Testis (tissue), 3 donors: ENCODE measurements around the gene FABP1. TPM values are rescaled to one million over a fixed set of nuclear protein-coding genes. Genes with fewer than 3 reads are reported as not detected.
A peak's percentile ranks its signal among the peaks of the same experiment; 100 is the strongest.

ENCODE experiments used
- DNase-seq: peaks from one replicate; pipeline ENCODE4 v3.0.0-alpha.2; 2019
- H3K27ac ChIP-seq, 2 donors: fragments of 200-600 bp; sonication (generic); one replicate each; pipeline ENCODE4 v1.5.1; 2019
- H3K27me3 ChIP-seq: fragments of 200-600 bp; sonication (generic); one replicate; pipeline ENCODE4 v1.5.1; 2019
- H3K36me3 ChIP-seq: fragments of 200-600 bp; sonication (generic); one replicate; pipeline ENCODE4 v1.5.1; 2017; ENCODE audit warnings: low read depth; ENCODE audit errors: missing control alignments
- H3K4me1 ChIP-seq: fragments of 200-600 bp; sonication (generic); one replicate; pipeline ENCODE4 v1.5.1; 2019
- H3K4me3 ChIP-seq, 2 donors: fragments of 200-600 bp; sonication (generic); one replicate each; pipeline ENCODE4 v1.5.1; 2017 to 2019
- H3K9me3 ChIP-seq: fragments of 200-600 bp; sonication (generic); one replicate; pipeline ENCODE4 v1.5.1; 2017
- CTCF ChIP-seq, 3 experiments: fragments of 450-650 bp in 2 of 3; fragments of 200-600 bp in 1 of 3; sonication (generic) in 1 of 3; IDR thresholded peaks; one replicate each; pipeline ENCODE4 v1.5.1; 2016 to 2019; ENCODE audit warnings: antibody characterized with exemption in 3 of 3, mild to moderate bottlenecking in 2 of 3, moderate library complexity in 1 of 3
- POLR2A ChIP-seq: fragments of 450-650 bp; IDR thresholded peaks from one replicate; pipeline ENCODE4 v1.6.1; 2017; ENCODE audit warnings: antibody characterized with exemption, mild to moderate bottlenecking, moderate library complexity
- WGBS, 2 donors: methylation state at CpG; one replicate each; pipeline ENCODE4 v1.1.5; 2018; 5-methylcytosine and 5-hydroxymethylcytosine counted together
- intact Hi-C: fragments of 100-400 bp; cut with DNase I; formaldehyde crosslinking; loops from one replicate; pipeline ENCODE4 v1.15.1; 2023; ENCODE audit warnings: low total_unique reads
- polyA plus RNA-seq: library from polyadenylated mRNA; stranded (reverse); fragments of 350-450 nt; fragmentation: Illumina TruSeq; extraction: RNeasy Lipid Tissue Mini Kit (QIAGEN cat#74804); gene quantifications from one replicate; pipeline ENCODE4 v1.2.3, GENCODE V29; 2014; ENCODE audit warnings: low read depth, low replicate concordance; ENCODE audit not compliant: insufficient read depth
- total RNA-seq, 2 donors: library from RNA; depleted of rRNA; stranded (reverse); fragments of >200 nt; gene quantifications; one replicate each; pipeline ENCODE4 v1.2.3, GENCODE V29; 2016

FABP1 gene
- total and polyA plus RNA-seq, 3 donors from 2014 or later, result 0.99 to 4.9 TPM; not detected in 1

GRCh38 chr2:88082781-88083180 is 45.1 kb downstream of the FABP1 start:
- no peaks in the 10 kb centered on the region for H3K27me3 ChIP-seq
- TF ChIP-seq CTCF (IDR thresholded peaks at IDR 0.05) (no peak), POLR2A (no peak)
- WGBS, 2 donors, result 61 to 89% methylated on average over 1 of the region's 1 CpG
- no peaks in the 10 kb centered on the region for H3K9me3 ChIP-seq
- DNase-seq, result peak; percentile 22
- no peak overlapping the region for H3K4me3 ChIP-seq
- intact Hi-C loops, result no loop called here
- H3K27ac ChIP-seq, result peak overlapping the region; percentile 60 to 61
- H3K4me1 ChIP-seq, result peaks cover 13% of the 10 kb centered on the region
- H3K36me3 ChIP-seq, result no peaks in the 10 kb centered on the region

- Histone ChIP-seq H3K27ac (peak overlapping the region; percentile 60 to 61), H3K4me3 (no peak overlapping the region), H3K27me3 (no peaks in the 10 kb centered on the region), H3K9me3 (no peaks in the 10 kb centered on the region), H3K4me1 (peaks cover 13% of the 10 kb centered on the region), H3K36me3 (no peaks in the 10 kb centered on the region)
- TF ChIP-seq POLR2A (no peak), CTCF (IDR thresholded peaks at IDR 0.05) (no peak)
- 57 to 63% methylated on average over 4 of the region's 4 CpGs for WGBS, 2 donors
- no peak for DNase-seq
- intact Hi-C loops, result no loop called here
Measured at GRCh38 chr2:88081924-88082608, 45.8 kb downstream of the FABP1 start.

DNA sequence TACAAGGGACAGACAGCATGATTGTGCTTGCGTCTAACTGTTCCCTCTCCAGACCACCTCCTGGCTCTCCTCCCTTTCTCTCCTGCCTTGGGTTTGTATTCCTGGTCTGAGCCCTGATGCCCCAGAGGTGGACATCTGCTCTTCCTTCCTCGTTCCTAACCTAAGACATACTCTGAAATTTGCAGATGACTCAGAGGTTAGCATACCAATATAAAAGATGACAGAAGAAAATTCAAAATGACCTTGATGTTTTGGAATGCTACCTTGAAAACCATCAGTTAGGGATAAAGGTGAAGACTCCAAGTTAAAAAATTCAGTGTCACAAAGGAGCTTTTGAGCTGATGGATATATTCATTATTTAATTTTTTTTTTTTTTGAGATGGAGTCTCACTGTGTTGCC is 47.3 kb downstream of the FABP1 start:
- H3K27ac ChIP-seq, result no peak overlapping the region
- TF ChIP-seq POLR2A (no peak), CTCF (IDR thresholded peaks at IDR 0.05) (no peak)
- WGBS, 2 donors, result 59 to 73% methylated on average over 2 of the region's 2 CpGs
- no peak for DNase-seq
- no peak overlapping the region for H3K4me3 ChIP-seq
- intact Hi-C loops, result no loop called here
- peaks cover 13% of the 10 kb centered on the region for H3K4me1 ChIP-seq
- H3K27me3 ChIP-seq, result no peaks in the 10 kb centered on the region
- no peaks in the 10 kb centered on the region for H3K9me3 ChIP-seq
- no peaks in the 10 kb centered on the region for H3K36me3 ChIP-seq

DNA sequence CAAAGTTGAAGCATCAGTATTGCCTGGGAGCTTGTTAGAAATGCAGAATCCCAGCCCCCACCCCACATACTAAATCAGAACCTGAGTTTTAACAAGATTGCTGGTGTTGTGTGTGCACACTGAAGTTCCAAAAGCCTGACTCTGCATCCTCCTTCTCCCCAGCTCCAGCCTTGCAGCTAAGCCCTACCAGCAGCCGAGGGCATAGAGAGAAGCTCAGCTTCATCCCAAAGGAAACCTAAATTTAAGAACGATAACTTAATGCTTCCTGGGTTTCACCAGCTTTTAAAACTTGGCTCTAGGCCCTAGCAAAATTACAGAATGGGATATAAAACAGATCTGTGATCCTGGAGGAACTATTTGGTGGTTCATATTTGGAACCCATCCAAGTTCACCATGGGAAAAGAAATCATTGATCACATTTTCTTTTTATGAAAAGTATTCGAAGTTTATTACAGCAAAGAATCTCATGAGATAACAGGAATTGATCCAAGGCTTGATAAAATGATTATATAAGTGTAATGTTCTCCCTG is 49.2 kb downstream of the FABP1 start:
- H3K4me3 ChIP-seq, result no peak overlapping the region
- H3K27ac ChIP-seq, result no peak overlapping the region
- H3K36me3 ChIP-seq, result no peaks in the 10 kb centered on the region
- H3K9me3 ChIP-seq, result no peaks in the 10 kb centered on the region
- no peak for DNase-seq
- 52% methylated on average over 3 of the region's 3 CpGs for WGBS, 2 donors
- peaks cover 13% of the 10 kb centered on the region for H3K4me1 ChIP-seq
- no peak for TF ChIP-seq CTCF (IDR thresholded peaks at IDR 0.05)
- intact Hi-C loops, result no loop called here
- no peaks in the 10 kb centered on the region for H3K27me3 ChIP-seq

DNA sequence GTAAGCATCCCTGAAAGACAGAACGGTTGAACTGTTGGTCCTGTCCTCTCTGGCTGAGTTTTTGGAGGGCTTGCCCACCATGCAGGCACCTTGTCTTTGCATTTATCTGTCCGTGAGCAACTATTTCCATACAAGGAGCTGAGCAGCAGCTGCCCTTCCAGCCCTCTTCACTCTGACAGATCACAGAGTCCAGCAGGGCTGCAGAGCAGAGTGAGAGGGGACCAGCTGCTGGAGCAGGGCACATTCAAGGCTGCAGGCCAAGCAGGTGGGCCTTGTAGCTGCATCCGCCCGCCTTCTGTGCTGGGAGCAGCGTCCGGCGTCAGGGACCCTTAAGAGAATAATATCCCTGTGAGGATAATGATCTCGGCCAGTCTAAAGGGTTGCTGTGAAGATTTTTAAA is 50.8 kb downstream of the FABP1 start:
- WGBS, 2 donors, result 57 to 69% methylated on average over 8 of the region's 8 CpGs
- TF ChIP-seq POLR2A (no peak), CTCF (IDR thresholded peaks at IDR 0.05) (no peak)
- DNase-seq, result no peak

More for the DNA sequence above, 50.8 kb downstream of the FABP1 start:
- Histone ChIP-seq H3K9me3 (no peaks in the 10 kb centered on the region), H3K4me3 (no peak overlapping the region), H3K4me1 (peaks cover 4% of the 10 kb centered on the region), H3K27ac (no peak overlapping the region), H3K27me3 (no peaks in the 10 kb centered on the region), H3K36me3 (no peaks in the 10 kb centered on the region)
- intact Hi-C loops, result no loop called here
